ENCODE results near the gene CNMD. TPM values are rescaled to one million over a fixed set of nuclear protein-coding genes. Genes with fewer than 3 reads are reported as not detected.

Gene CNMD
- total RNA-seq, 1 donor from 2014 or later = 1.1 TPM

- no peaks in the 10 kb centered on the region for H3K4me1 Mint-ChIP-seq (ENCODE audit: low read depth)
- no peak overlapping the region for H3K4me3 Mint-ChIP-seq (ENCODE audit: low read depth)
- H3K36me3 Mint-ChIP-seq (ENCODE audit: insufficient read depth) = no peaks in the 10 kb centered on the region
- DNase-seq (ENCODE audit: low spot score, unreplicated experiment) = no peak
- TF ChIP-seq, protein P1, sequence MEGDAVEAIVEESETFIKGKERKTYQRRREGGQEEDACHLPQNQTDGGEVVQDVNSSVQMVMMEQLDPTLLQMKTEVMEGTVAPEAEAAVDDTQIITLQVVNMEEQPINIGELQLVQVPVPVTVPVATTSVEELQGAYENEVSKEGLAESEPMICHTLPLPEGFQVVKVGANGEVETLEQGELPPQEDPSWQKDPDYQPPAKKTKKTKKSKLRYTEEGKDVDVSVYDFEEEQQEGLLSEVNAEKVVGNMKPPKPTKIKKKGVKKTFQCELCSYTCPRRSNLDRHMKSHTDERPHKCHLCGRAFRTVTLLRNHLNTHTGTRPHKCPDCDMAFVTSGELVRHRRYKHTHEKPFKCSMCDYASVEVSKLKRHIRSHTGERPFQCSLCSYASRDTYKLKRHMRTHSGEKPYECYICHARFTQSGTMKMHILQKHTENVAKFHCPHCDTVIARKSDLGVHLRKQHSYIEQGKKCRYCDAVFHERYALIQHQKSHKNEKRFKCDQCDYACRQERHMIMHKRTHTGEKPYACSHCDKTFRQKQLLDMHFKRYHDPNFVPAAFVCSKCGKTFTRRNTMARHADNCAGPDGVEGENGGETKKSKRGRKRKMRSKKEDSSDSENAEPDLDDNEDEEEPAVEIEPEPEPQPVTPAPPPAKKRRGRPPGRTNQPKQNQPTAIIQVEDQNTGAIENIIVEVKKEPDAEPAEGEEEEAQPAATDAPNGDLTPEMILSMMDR (IDR thresholded peaks at IDR 0.05; ENCODE audit: unreplicated experiment) = no peak
- no peaks in the 10 kb centered on the region for H3K9me3 Mint-ChIP-seq (ENCODE audit: low read depth)
- peak overlapping the region; percentile 21 for H3K27ac Mint-ChIP-seq
- H3K27me3 Mint-ChIP-seq = peaks cover 15% of the 10 kb centered on the region
Measured at GRCh38 chr13:52784591-52785340, 45.1 kb upstream of the CNMD start.

- Mint-ChIP-seq H3K27me3 (peaks cover 15% of the 10 kb centered on the region), H3K4me1 (ENCODE audit: low read depth) (no peaks in the 10 kb centered on the region), H3K27ac (no peak overlapping the region), H3K9me3 (ENCODE audit: low read depth) (no peaks in the 10 kb centered on the region), H3K4me3 (ENCODE audit: low read depth) (no peak overlapping the region), H3K36me3 (ENCODE audit: insufficient read depth) (no peaks in the 10 kb centered on the region)
- no peak for DNase-seq (ENCODE audit: low spot score, unreplicated experiment)
- TF ChIP-seq, protein P1 (IDR thresholded peaks at IDR 0.05; ENCODE audit: unreplicated experiment) = no peak
Measured at GRCh38 chr13:52783943-52784342, 44.3 kb upstream of the CNMD start.

DNA sequence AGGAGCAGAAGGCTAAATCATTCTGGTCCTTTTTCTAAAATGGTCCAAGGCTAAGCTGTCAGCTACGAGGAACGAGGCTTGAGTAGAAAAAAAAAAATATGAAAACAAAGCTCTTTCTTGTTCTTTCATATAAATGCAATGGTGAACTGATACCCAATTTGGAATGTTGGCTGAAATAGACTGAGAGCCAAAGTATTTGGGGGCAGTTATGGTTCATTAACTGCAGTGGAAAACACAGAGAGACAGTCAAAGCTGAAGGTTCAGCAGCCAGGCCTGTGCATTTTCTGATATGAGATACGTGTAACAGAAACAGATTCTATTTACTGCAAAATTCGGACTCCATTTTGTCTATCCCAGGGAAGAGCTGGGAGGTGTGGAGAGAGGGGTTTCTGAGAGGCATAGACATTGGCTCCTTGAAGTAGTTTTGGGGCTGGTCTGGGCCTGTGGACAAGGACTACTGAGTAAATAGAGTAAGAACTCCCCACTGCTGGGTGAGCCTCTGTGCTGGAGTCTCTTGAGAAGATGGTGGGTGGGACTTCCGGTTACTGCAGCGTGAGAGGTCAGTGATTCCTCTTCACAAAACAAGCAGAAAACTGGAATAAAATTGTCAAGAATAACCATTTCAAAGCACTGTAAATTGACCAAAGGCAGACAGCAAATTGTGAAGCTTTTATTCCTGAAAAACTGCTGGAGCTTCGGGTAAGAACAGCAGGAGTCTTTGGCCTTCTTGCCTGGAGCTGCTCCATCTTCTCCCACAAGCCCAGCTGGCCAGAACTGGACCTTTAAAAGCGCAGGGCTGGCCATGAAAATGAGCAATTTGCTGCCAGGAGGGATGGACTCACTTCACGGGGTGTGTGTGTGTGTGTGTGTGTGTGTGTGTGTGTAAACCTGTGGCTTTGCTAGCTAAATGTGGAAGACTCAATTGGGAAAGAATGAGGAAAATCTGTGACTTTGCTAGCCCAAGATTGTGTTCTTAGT, 43.1 kb upstream of the CNMD start:
- Mint-ChIP-seq H3K4me3 (ENCODE audit: low read depth) (no peak overlapping the region), H3K9me3 (ENCODE audit: low read depth) (no peaks in the 10 kb centered on the region), H3K36me3 (ENCODE audit: insufficient read depth) (no peaks in the 10 kb centered on the region), H3K27me3 (peaks cover 15% of the 10 kb centered on the region), H3K27ac (no peak overlapping the region), H3K4me1 (ENCODE audit: low read depth) (no peaks in the 10 kb centered on the region)
- TF ChIP-seq, protein P1 (IDR thresholded peaks at IDR 0.05; ENCODE audit: unreplicated experiment) = no peak
- DNase-seq (ENCODE audit: low spot score, unreplicated experiment) = no peak

- Mint-ChIP-seq H3K27ac (no peak overlapping the region), H3K36me3 (ENCODE audit: insufficient read depth) (no peaks in the 10 kb centered on the region), H3K9me3 (ENCODE audit: low read depth) (no peaks in the 10 kb centered on the region), H3K27me3 (peaks cover 9% of the 10 kb centered on the region), H3K4me3 (ENCODE audit: low read depth) (no peak overlapping the region), H3K4me1 (ENCODE audit: low read depth) (no peaks in the 10 kb centered on the region)
- TF ChIP-seq, protein P1 (IDR thresholded peaks at IDR 0.05; ENCODE audit: unreplicated experiment) = no peak
- no peak for DNase-seq (ENCODE audit: low spot score, unreplicated experiment)
Measured at GRCh38 chr13:52780611-52781010, 41.0 kb upstream of the CNMD start.

DNA sequence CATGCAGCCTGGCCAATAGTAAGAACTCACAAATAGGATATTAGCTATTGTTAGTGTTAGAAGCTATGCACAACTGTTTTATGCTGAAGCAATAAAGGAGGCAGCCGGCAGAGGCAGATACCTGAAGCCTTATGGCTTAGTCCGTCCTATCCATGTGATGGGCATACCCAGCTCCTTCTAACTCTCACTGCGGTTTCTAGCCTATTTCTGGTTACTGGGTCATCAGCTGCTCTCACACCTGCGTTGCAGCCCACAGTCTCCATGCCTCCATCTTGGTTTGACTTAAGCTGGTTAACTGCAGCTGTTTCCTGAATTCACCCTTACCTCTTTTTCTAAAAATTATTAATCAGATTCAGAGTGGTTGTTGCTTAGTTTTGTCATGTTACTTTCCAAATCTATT, 40.5 kb upstream of the CNMD start:
- Mint-ChIP-seq H3K36me3 (ENCODE audit: insufficient read depth) (no peaks in the 10 kb centered on the region), H3K9me3 (ENCODE audit: low read depth) (no peaks in the 10 kb centered on the region), H3K4me1 (ENCODE audit: low read depth) (no peaks in the 10 kb centered on the region), H3K27me3 (peaks cover 14% of the 10 kb centered on the region), H3K27ac (no peak overlapping the region), H3K4me3 (ENCODE audit: low read depth) (no peak overlapping the region)
- no peak for DNase-seq (ENCODE audit: low spot score, unreplicated experiment)
- TF ChIP-seq, protein P1 (IDR thresholded peaks at IDR 0.05; ENCODE audit: unreplicated experiment) = no peak

Measured in progenitor cell of endocrine pancreas (in vitro differentiated cells).